ENCODE data around the gene BMERB1. TPM values are rescaled to one million over a fixed set of nuclear protein-coding genes. Genes with fewer than 3 reads are reported as not detected.
"Not testable (repeated sequence)": the region's sequence is repeated elsewhere in the genome, so short reads cannot be mapped to it uniquely, and the experiment has no call there.

BMERB1 gene
- total RNA-seq, 1 donor from 2014 or later = 15.5 TPM

- intact Hi-C loops (cut with micrococcal nuclease) = no loop called here
- Mint-ChIP-seq H3K27me3 (no peaks in the 10 kb centered on the region), H3K4me1 (peaks cover 11% of the 10 kb centered on the region), H3K36me3 (ENCODE audit: low read depth) (peaks cover 81% of the 10 kb centered on the region), H3K27ac (peak overlapping the region; percentile 3), H3K4me3 (no peak overlapping the region), H3K9me3 (no peaks in the 10 kb centered on the region)
- DNase-seq = no peak
Observed at GRCh38 chr16:15605839-15606517, 171.6 kb downstream of the BMERB1 start.

- Mint-ChIP-seq H3K27ac (peak overlapping the region; percentile 3), H3K36me3 (ENCODE audit: low read depth) (peaks cover 76% of the 10 kb centered on the region), H3K4me3 (no peak overlapping the region), H3K27me3 (no peaks in the 10 kb centered on the region), H3K4me1 (peaks cover 11% of the 10 kb centered on the region), H3K9me3 (no peaks in the 10 kb centered on the region)
- intact Hi-C loops (cut with micrococcal nuclease) = no loop called here
- no peak for DNase-seq
Observed at GRCh38 chr16:15606518-15607220, 172.3 kb downstream of the BMERB1 start.

- Mint-ChIP-seq H3K27ac (peak overlapping the region; percentile 3), H3K4me1 (peaks cover 11% of the 10 kb centered on the region), H3K36me3 (ENCODE audit: low read depth) (peaks cover 73% of the 10 kb centered on the region)
- H3K4me3 Mint-ChIP-seq; intact Hi-C loops (cut with micrococcal nuclease); H3K27me3 Mint-ChIP-seq; H3K9me3 Mint-ChIP-seq; DNase-seq: not testable (repeated sequence)
Observed at GRCh38 chr16:15607221-15607699, 172.9 kb downstream of the BMERB1 start.

- H3K4me1 Mint-ChIP-seq = peaks cover 11% of the 10 kb centered on the region
- H3K27me3 Mint-ChIP-seq = no peaks in the 10 kb centered on the region
- no peak for DNase-seq
- no peak overlapping the region for H3K27ac Mint-ChIP-seq
- no peak overlapping the region for H3K4me3 Mint-ChIP-seq
- intact Hi-C loops (cut with micrococcal nuclease) = no loop called here
- H3K9me3 Mint-ChIP-seq = no peaks in the 10 kb centered on the region
- H3K36me3 Mint-ChIP-seq (ENCODE audit: low read depth) = peaks cover 74% of the 10 kb centered on the region
Observed at GRCh38 chr16:15607700-15608396, 173.5 kb downstream of the BMERB1 start.

GRCh38 chr16:15608398-15609285, 174.3 kb downstream of the BMERB1 start:
- H3K4me1 Mint-ChIP-seq = peaks cover 11% of the 10 kb centered on the region
- no peak for DNase-seq
- no peak overlapping the region for H3K4me3 Mint-ChIP-seq
- intact Hi-C loops (cut with micrococcal nuclease) = no loop called here
- H3K27me3 Mint-ChIP-seq = no peaks in the 10 kb centered on the region
- H3K9me3 Mint-ChIP-seq = no peaks in the 10 kb centered on the region
- no peak overlapping the region for H3K27ac Mint-ChIP-seq
- H3K36me3 Mint-ChIP-seq (ENCODE audit: low read depth) = peaks cover 72% of the 10 kb centered on the region

- H3K9me3 Mint-ChIP-seq = no peaks in the 10 kb centered on the region
- no peaks in the 10 kb centered on the region for H3K27me3 Mint-ChIP-seq
- intact Hi-C loops (cut with micrococcal nuclease) = no loop called here
- DNase-seq = no peak
- peaks cover 71% of the 10 kb centered on the region for H3K36me3 Mint-ChIP-seq (ENCODE audit: low read depth)
- no peak overlapping the region for H3K27ac Mint-ChIP-seq
- peaks cover 11% of the 10 kb centered on the region for H3K4me1 Mint-ChIP-seq
- H3K4me3 Mint-ChIP-seq = no peak overlapping the region
Observed at GRCh38 chr16:15609286-15609649, 174.9 kb downstream of the BMERB1 start.

- DNase-seq = no peak
- Mint-ChIP-seq H3K4me1 (peaks cover 11% of the 10 kb centered on the region), H3K27me3 (no peaks in the 10 kb centered on the region), H3K27ac (peak overlapping the region; percentile 71), H3K9me3 (no peaks in the 10 kb centered on the region), H3K36me3 (ENCODE audit: low read depth) (peaks cover 67% of the 10 kb centered on the region), H3K4me3 (no peak overlapping the region)
- intact Hi-C loops (cut with micrococcal nuclease) = no loop called here
Observed at GRCh38 chr16:15610369-15610871, 176.0 kb downstream of the BMERB1 start.

GRCh38 chr16:15611610-15612009, 177.2 kb downstream of the BMERB1 start:
- peaks cover 68% of the 10 kb centered on the region for H3K36me3 Mint-ChIP-seq (ENCODE audit: low read depth)
- intact Hi-C loops (cut with micrococcal nuclease) = no loop called here
- H3K4me3 Mint-ChIP-seq = no peak overlapping the region
- no peak for DNase-seq
- peaks cover 10% of the 10 kb centered on the region for H3K4me1 Mint-ChIP-seq
- peak overlapping the region; percentile 34 for H3K27ac Mint-ChIP-seq
- H3K27me3 Mint-ChIP-seq = no peaks in the 10 kb centered on the region
- no peaks in the 10 kb centered on the region for H3K9me3 Mint-ChIP-seq

GRCh38 chr16:15613676-15614075, 179.3 kb downstream of the BMERB1 start:
- Mint-ChIP-seq H3K9me3 (no peaks in the 10 kb centered on the region), H3K4me3 (no peak overlapping the region), H3K36me3 (ENCODE audit: low read depth) (peaks cover 69% of the 10 kb centered on the region), H3K4me1 (peaks cover 10% of the 10 kb centered on the region), H3K27me3 (no peaks in the 10 kb centered on the region), H3K27ac (no peak overlapping the region)
- no peak for DNase-seq
- intact Hi-C loops (cut with micrococcal nuclease) = no loop called here

- H3K4me3 Mint-ChIP-seq = no peak overlapping the region
- intact Hi-C loops (cut with micrococcal nuclease) = no loop called here
- H3K27me3 Mint-ChIP-seq = no peaks in the 10 kb centered on the region
- no peak overlapping the region for H3K27ac Mint-ChIP-seq
- H3K36me3 Mint-ChIP-seq (ENCODE audit: low read depth) = peaks cover 62% of the 10 kb centered on the region
- peaks cover 3% of the 10 kb centered on the region for H3K4me1 Mint-ChIP-seq
- H3K9me3 Mint-ChIP-seq = no peaks in the 10 kb centered on the region
- DNase-seq = no peak
Observed at GRCh38 chr16:15616012-15616411, 181.6 kb downstream of the BMERB1 start.

- no peak for DNase-seq
- intact Hi-C loops (cut with micrococcal nuclease) = no loop called here
- Mint-ChIP-seq H3K4me1 (peaks cover 3% of the 10 kb centered on the region), H3K9me3 (no peaks in the 10 kb centered on the region), H3K27me3 (no peaks in the 10 kb centered on the region), H3K27ac (no peak overlapping the region), H3K36me3 (ENCODE audit: low read depth) (peaks cover 66% of the 10 kb centered on the region), H3K4me3 (no peak overlapping the region)
Observed at GRCh38 chr16:15616475-15617165, 182.2 kb downstream of the BMERB1 start.

GRCh38 chr16:15617901-15618300, 183.5 kb downstream of the BMERB1 start:
- H3K36me3 Mint-ChIP-seq (ENCODE audit: low read depth) = peaks cover 64% of the 10 kb centered on the region

GRCh38 chr16:15618392-15618791, 184.0 kb downstream of the BMERB1 start:
- H3K36me3 Mint-ChIP-seq (ENCODE audit: low read depth) = peaks cover 62% of the 10 kb centered on the region
- no peak for DNase-seq
- H3K27ac Mint-ChIP-seq = peak overlapping the region; percentile 14
- H3K4me1 Mint-ChIP-seq = peaks cover 3% of the 10 kb centered on the region
- H3K9me3 Mint-ChIP-seq = no peaks in the 10 kb centered on the region
- H3K4me3 Mint-ChIP-seq = no peak overlapping the region
- no peaks in the 10 kb centered on the region for H3K27me3 Mint-ChIP-seq
- intact Hi-C loops (cut with micrococcal nuclease) = no loop called here

More at GRCh38 chr16:15617901-15618300, 183.5 kb downstream of the BMERB1 start:
- Mint-ChIP-seq H3K4me1 (peaks cover 3% of the 10 kb centered on the region), H3K27me3 (no peaks in the 10 kb centered on the region), H3K9me3 (no peaks in the 10 kb centered on the region), H3K27ac (peak overlapping the region; percentile 53), H3K4me3 (no peak overlapping the region)
- intact Hi-C loops (cut with micrococcal nuclease) = no loop called here
- no peak for DNase-seq
